MM.1S (cell line): ENCODE measurements around the gene TSGA10.

ENCODE experiments used
- DNase-seq: peaks from one replicate; pipeline ENCODE4 v3.0.0-alpha.2; 2015
- H2AFZ ChIP-seq: fragments of 300-600 bp; sonication (generic); 2 replicates; pipeline ENCODE4 v1.6.0; 2016; ENCODE audit warnings: antibody characterized with exemption, low read length
- H3F3A ChIP-seq: fragments of 300-600 bp; sonication (generic); 2 replicates; pipeline ENCODE4 v1.6.1; 2016; ENCODE audit warnings: mild to moderate bottlenecking, antibody characterized with exemption, low read length, moderate library complexity, mixed read lengths; ENCODE audit not compliant: insufficient read depth
- H3K27ac ChIP-seq: fragments of 300-600 bp; sonication (generic); 2 replicates; pipeline ENCODE4 v1.5.1; 2016; ENCODE audit warnings: mild to moderate bottlenecking, low read length
- H3K27me3 ChIP-seq: fragments of 300-600 bp; sonication (generic); replicated peaks from 2 replicates; pipeline ENCODE4 v1.6.0; 2016; ENCODE audit warnings: low read length; ENCODE audit not compliant: insufficient read depth
- H3K36me3 ChIP-seq: fragments of 300-600 bp; sonication (generic); replicated peaks from 2 replicates; pipeline ENCODE4 v1.6.1; 2016; ENCODE audit warnings: mild to moderate bottlenecking, low read length, mixed read lengths; ENCODE audit not compliant: insufficient read depth
- H3K4me1 ChIP-seq: fragments of 300-600 bp; sonication (generic); 2 replicates; pipeline ENCODE4 v1.6.1; 2016; ENCODE audit warnings: low read length, mixed read lengths
- H3K4me2 ChIP-seq: fragments of 300-600 bp; sonication (generic); 2 replicates; pipeline ENCODE4 v1.6.0; 2016; ENCODE audit warnings: low read depth, low read length
- H3K4me3 ChIP-seq: fragments of 300-600 bp; sonication (generic); 2 replicates; pipeline ENCODE4 v1.5.1; 2016; ENCODE audit warnings: low read length, mixed read lengths
- H3K79me2 ChIP-seq: fragments of 300-600 bp; sonication (generic); 2 replicates; pipeline ENCODE4 v1.6.1; 2016; ENCODE audit warnings: mixed run types, low read length, mixed read lengths
- H3K9ac ChIP-seq: fragments of 300-600 bp; sonication (generic); 2 replicates; pipeline ENCODE4 v1.6.1; 2016; ENCODE audit warnings: low read length, mixed read lengths
- H3K9me2 ChIP-seq: fragments of 300-600 bp; sonication (generic); replicated peaks from 2 replicates; pipeline ENCODE4 v1.6.1; 2016; ENCODE audit warnings: mild to moderate bottlenecking, low read length, mixed read lengths; ENCODE audit not compliant: insufficient read depth
- H3K9me3 ChIP-seq: fragments of 300-600 bp; sonication (generic); replicated peaks from 2 replicates; pipeline ENCODE4 v1.6.1; 2016; ENCODE audit warnings: mild to moderate bottlenecking, low read length, mixed read lengths; ENCODE audit not compliant: insufficient read depth
- H4K20me1 ChIP-seq: fragments of 300-600 bp; sonication (generic); 2 replicates; pipeline ENCODE4 v1.6.1; 2016; ENCODE audit warnings: mild to moderate bottlenecking, low read length, moderate library complexity, mixed read lengths; ENCODE audit not compliant: insufficient read depth
- EZH2 ChIP-seq: fragments of 300-600 bp; sonication (generic); optimal IDR thresholded peaks from 2 replicates; pipeline ENCODE3; 2017; ENCODE audit warnings: low read depth, mild to moderate bottlenecking, antibody characterized with exemption, low read length, mixed read lengths
- EZH2phosphoT487 ChIP-seq: fragments of 300-600 bp; sonication (generic); IDR thresholded peaks from 2 replicates; pipeline ENCODE4 v1.6.1; 2018; ENCODE audit warnings: antibody characterized with exemption, low read length
- TF ChIP-seq, protein P1 (sequence below): fragments of 300-600 bp; sonication (generic); IDR thresholded peaks from 2 replicates; pipeline ENCODE4 v1.5.1; 2016; ENCODE audit warnings: antibody characterized with exemption, low read length, mixed read lengths

Gene TSGA10

DNA sequence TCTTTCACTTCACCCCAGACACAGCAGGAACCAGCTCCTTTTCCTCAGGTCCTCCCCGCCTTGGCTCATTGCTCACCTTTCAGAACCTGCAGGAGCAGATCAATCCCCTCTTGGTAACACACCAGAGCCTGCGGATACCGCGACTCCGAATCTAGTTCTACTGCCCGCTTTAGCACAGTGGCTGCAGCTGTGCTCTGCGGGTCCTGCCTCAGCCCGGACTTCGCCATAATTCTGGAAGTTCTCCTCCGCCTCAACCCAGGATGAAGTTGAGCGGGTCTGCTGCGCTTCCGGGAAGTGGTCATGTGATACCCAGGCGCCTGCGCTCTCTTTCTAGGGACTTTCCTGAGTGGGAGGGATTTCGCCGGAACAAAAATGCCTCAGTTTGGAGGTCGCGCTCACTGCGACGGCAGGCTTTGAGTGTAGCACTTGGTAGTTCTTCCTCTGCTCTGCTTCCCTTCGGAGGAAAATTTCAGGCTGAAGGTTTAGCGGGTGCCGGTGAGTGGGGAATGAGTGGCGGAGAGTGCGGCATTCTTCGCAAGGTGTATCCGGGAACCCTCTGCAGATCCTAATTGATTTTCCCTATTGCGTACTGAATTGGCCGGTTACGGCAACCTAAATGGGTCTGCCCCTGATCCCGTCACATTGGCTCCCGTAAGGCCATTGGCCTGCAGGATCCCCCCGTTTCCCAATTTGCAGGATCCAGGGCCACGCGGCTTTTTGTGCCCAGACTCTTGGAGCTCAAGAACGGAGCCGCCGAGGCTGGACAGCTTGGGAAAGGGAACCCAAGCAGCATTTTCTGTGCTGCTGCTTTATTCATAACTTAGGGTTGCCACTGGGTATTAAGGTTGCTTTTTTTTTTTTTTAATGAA lies 26.2 kb upstream of the TSGA10 start, which contains the start of the genes MITD1 and MRPL30:
Gene MITD1 (minus strand): TSS at position 304 of the 869 bp plus-strand sequence. CDS start 77 bp downstream, at position 227.
Gene MRPL30 (plus strand): TSS at position 430 of the 869 bp plus-strand sequence. CDS start 5,020 bp downstream, outside the sequence.
- peak within 1 kb of the TSS; percentile 78 for H3K9ac ChIP-seq
- peaks cover 92% of the 10 kb centered on the region for H3K79me2 ChIP-seq
- no peaks in the 10 kb centered on the region for H3K9me2 ChIP-seq
- H3K4me2 ChIP-seq, result peak within 1 kb of the TSS; percentile 62
- peaks cover 10% of the 10 kb centered on the region; the same call in 1 of the 2 replicates for H3K4me1 ChIP-seq
- no peaks in the 10 kb centered on the region for H3K9me3 ChIP-seq
- H3K27ac ChIP-seq, result peak within 1 kb of the TSS; percentile 43; the same call in 1 of the 2 replicates
- DNase-seq, result peak; percentile 96
- H2AFZ ChIP-seq, result peak within 1 kb of the TSS; percentile 92
- H3F3A ChIP-seq, result no peaks in the 10 kb centered on the region
- TF ChIP-seq, protein P1, sequence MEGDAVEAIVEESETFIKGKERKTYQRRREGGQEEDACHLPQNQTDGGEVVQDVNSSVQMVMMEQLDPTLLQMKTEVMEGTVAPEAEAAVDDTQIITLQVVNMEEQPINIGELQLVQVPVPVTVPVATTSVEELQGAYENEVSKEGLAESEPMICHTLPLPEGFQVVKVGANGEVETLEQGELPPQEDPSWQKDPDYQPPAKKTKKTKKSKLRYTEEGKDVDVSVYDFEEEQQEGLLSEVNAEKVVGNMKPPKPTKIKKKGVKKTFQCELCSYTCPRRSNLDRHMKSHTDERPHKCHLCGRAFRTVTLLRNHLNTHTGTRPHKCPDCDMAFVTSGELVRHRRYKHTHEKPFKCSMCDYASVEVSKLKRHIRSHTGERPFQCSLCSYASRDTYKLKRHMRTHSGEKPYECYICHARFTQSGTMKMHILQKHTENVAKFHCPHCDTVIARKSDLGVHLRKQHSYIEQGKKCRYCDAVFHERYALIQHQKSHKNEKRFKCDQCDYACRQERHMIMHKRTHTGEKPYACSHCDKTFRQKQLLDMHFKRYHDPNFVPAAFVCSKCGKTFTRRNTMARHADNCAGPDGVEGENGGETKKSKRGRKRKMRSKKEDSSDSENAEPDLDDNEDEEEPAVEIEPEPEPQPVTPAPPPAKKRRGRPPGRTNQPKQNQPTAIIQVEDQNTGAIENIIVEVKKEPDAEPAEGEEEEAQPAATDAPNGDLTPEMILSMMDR, result no peak
- TF ChIP-seq EZH2phosphoT487 (no peak), EZH2 (no peak)
- peak within 1 kb of the TSS; percentile 89 for H3K4me3 ChIP-seq
- no peaks in the 10 kb centered on the region for H3K27me3 ChIP-seq
- no peaks in the 10 kb centered on the region for H3K36me3 ChIP-seq
- no peaks in the 10 kb centered on the region for H4K20me1 ChIP-seq

DNA sequence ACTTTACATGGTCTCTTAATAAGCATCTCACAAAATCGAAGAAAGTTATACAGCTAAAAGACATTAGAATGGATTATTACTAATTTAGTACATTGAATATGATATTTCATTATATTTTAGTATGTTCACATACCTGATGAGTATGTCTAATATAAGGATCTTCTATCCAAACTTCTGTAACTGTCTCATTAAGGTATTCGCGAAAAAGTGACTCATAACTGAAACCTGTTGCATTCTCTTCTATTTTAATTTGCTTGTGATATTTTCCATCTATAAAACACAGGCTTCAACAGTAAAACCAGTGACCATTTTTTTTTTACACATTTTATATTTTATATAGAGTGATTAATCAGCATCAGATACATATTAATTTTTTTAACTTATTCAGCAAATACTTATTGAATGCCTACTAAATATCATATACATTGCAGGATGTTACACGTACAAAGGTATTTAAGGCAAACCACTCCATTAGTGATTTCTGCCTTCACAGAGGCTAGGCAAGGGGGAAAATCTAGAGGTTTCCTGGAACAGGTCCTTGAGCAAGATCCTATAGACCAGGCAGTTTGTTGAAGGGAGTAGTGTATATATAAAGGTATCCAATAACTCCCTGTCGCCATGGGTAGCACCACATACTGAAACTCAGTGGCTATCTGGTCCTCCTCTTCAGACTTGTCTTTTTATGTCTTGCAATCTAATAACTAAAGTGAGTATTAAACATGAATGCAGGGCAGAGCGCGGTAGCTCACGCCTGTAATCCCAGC lies 16.8 kb upstream of the TSGA10 start:
- Histone ChIP-seq H3K79me2 (peaks cover 13% of the 10 kb centered on the region), H3K9ac (no peak overlapping the region), H3K4me3 (no peak overlapping the region), H4K20me1 (no peaks in the 10 kb centered on the region), H3K4me2 (no peak overlapping the region), H3K9me3 (no peaks in the 10 kb centered on the region), H3K27ac (no peak overlapping the region), H3F3A (no peaks in the 10 kb centered on the region), H2AFZ (no peak overlapping the region), H3K36me3 (peaks cover 2% of the 10 kb centered on the region; the same call in 1 of the 2 replicates), H3K27me3 (no peaks in the 10 kb centered on the region), H3K9me2 (no peaks in the 10 kb centered on the region), H3K4me1 (no peaks in the 10 kb centered on the region; the same call in 1 of the 2 replicates)
- TF ChIP-seq, protein P1, result no peak
- TF ChIP-seq EZH2phosphoT487 (no peak), EZH2 (no peak)
- DNase-seq, result no peak

- Histone ChIP-seq H3K9me3 (no peaks in the 10 kb centered on the region), H3K36me3 (peaks cover 2% of the 10 kb centered on the region; the same call in 1 of the 2 replicates), H2AFZ (no peak overlapping the region), H3K79me2 (peaks cover 3% of the 10 kb centered on the region; the same call in 1 of the 2 replicates), H3K27ac (no peak overlapping the region), H3K4me2 (no peak overlapping the region), H3K4me3 (no peak overlapping the region), H3K4me1 (no peaks in the 10 kb centered on the region; the same call in 1 of the 2 replicates), H4K20me1 (no peaks in the 10 kb centered on the region), H3K27me3 (no peaks in the 10 kb centered on the region), H3K9ac (no peak overlapping the region), H3K9me2 (no peaks in the 10 kb centered on the region), H3F3A (no peaks in the 10 kb centered on the region)
- TF ChIP-seq, protein P1, result no peak
- TF ChIP-seq EZH2 (no peak), EZH2phosphoT487 (no peak)
- peak; percentile 28 for DNase-seq
These were observed 14.8 kb upstream of the TSGA10 start for GRCh38 chr2:99169534-99169933.
